Measurements from ENCODE around the gene COG3.

COG3 gene

DNA sequence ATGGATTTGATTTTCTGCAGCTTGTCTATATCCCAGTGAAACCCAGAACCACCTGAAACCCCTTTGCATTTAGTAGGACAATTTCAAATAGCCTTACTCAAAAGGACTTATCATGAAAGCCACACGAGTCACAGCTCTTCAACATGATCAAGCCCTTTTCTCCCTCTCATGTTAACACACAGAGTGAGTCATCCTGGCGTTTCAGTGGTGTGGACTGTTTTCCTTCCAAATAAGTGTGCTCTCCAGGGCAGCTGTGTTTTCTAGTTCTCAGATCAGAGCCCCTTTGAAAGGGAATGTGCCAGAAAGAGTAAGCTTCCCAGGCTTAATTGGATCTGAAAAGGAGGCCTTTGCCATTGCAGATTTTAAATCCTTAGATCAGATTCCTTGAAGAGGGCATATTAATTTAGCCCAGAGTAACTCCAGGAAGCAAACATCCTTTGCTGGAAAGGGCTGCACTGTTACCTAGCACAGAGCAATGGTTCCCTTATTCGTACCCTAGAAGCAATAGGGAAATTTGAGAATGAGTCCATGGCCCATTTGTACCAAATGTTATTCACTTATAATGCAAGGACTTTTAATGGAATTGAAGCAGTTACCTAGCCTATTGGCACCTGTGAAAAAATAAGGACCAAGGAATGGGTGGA is 99.5 kb downstream of the COG3 start:
- Histone ChIP-seq H3K9ac (ENCODE audit: low read length) (no peak overlapping the region), H3K4me1 (ENCODE audit: insufficient read depth, low read length, severe bottlenecking) (no peaks in the 10 kb centered on the region), H3K27ac (ENCODE audit: low read depth, low read length, poor library complexity, severe bottlenecking) (no peak overlapping the region), H4K20me1 (ENCODE audit: insufficient read depth, low read length) (no peaks in the 10 kb centered on the region), H3K9me3 (ENCODE audit: low read length) (no peaks in the 10 kb centered on the region), H3K27me3 (ENCODE audit: insufficient read depth, low read length) (0 out of 2 replicates have a peak, but pooled peaks cover 3% of the 10 kb centered on the region), H2AFZ (ENCODE audit: low read length) (no peak overlapping the region), H3K4me2 (ENCODE audit: low read length) (no peak overlapping the region), H3K4me3 (ENCODE audit: low read depth, low read length, poor library complexity, severe bottlenecking) (no peak overlapping the region), H3K9me2 (ENCODE audit: low read depth, low read length) (no peaks in the 10 kb centered on the region), H3F3A (ENCODE audit: insufficient read depth, low read length) (no peaks in the 10 kb centered on the region), H3K79me2 (ENCODE audit: insufficient read depth, low read length) (no peaks in the 10 kb centered on the region), H3K36me3 (ENCODE audit: insufficient read depth, low read length) (no peaks in the 10 kb centered on the region)
- TF ChIP-seq CTCF (IDR thresholded peaks at IDR 0.05; ENCODE audit: low read length), result no peak
- TF ChIP-seq EZH2 (IDR thresholded peaks at IDR 0.05; ENCODE audit: borderline replicate concordance, low read length), result no peak

DNA sequence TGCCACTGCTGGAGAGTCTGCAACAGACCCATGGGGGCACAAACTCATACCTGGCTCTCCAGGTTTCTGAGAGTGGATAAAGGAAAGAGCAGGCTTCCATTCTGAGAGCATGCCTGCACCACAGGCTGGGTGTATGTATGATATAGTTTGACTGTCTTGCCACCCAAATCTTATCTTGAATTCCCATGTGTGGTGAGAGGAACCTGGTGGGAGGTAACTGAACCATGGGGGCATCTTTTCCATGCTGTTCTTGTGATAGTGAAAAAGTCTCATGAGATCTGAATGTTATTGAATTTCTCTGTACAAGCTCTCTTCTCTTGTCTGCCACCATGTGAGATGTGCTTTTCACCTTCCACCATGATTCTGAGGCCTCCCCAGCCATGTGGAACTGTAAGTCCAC is 100.6 kb downstream of the COG3 start:
- 0 out of 2 replicates have a peak, but pooled peaks cover 3% of the 10 kb centered on the region for H3K27me3 ChIP-seq (ENCODE audit: insufficient read depth, low read length)
- H3K79me2 ChIP-seq (ENCODE audit: insufficient read depth, low read length), result no peaks in the 10 kb centered on the region
- no peaks in the 10 kb centered on the region for H3K9me2 ChIP-seq (ENCODE audit: low read depth, low read length)
- no peak overlapping the region for H3K9ac ChIP-seq (ENCODE audit: low read length)
- no peak overlapping the region for H3K27ac ChIP-seq (ENCODE audit: low read depth, low read length, poor library complexity, severe bottlenecking)
- no peak overlapping the region for H2AFZ ChIP-seq (ENCODE audit: low read length)
- no peaks in the 10 kb centered on the region for H3K36me3 ChIP-seq (ENCODE audit: insufficient read depth, low read length)
- H3K9me3 ChIP-seq (ENCODE audit: low read length), result no peaks in the 10 kb centered on the region
- no peaks in the 10 kb centered on the region for H3F3A ChIP-seq (ENCODE audit: insufficient read depth, low read length)
- no peaks in the 10 kb centered on the region for H4K20me1 ChIP-seq (ENCODE audit: insufficient read depth, low read length)
- no peak overlapping the region for H3K4me2 ChIP-seq (ENCODE audit: low read length)
- no peak overlapping the region for H3K4me3 ChIP-seq (ENCODE audit: low read depth, low read length, poor library complexity, severe bottlenecking)
- no peaks in the 10 kb centered on the region for H3K4me1 ChIP-seq (ENCODE audit: insufficient read depth, low read length, severe bottlenecking)
- TF ChIP-seq EZH2 (IDR thresholded peaks at IDR 0.05; ENCODE audit: borderline replicate concordance, low read length) (no peak), CTCF (IDR thresholded peaks at IDR 0.05; ENCODE audit: low read length) (no peak)

DNA sequence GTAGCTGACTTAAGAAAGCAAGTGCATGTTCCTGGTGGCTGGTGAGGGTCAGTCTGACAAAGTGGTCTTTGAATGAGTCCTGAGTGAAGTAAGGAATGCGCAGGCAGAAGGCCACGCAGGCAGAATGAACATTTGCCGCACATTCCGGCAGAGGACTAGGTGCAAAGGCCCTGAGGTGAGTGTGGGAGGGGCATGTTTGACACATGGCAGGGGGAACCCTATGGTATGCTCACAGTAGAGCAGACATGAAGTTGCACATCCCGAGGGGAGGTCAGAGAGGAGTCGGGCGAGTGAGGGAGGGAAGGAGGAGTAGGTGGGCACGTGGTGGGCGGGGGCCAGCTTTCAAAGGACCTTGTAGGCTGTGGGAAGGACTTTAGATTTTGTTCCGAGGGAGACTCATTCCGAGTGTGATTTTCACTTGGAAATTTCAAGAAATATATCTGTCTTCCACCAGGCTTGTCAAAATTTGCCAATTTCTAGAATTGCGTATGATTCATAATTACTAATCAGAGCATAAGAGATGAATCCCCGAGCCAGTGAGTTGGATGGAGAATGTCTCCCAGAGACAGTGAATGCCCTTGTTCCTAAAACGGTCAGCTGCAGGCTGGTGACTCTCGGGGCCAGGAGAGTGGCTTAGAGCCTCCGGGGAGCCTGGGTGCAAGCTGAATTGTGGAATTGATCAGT is 110.5 kb downstream of the COG3 start:
- Histone ChIP-seq H3K9me3 (ENCODE audit: low read length) (no peaks in the 10 kb centered on the region), H3F3A (ENCODE audit: insufficient read depth, low read length) (no peaks in the 10 kb centered on the region), H3K27ac (ENCODE audit: low read depth, low read length, poor library complexity, severe bottlenecking) (no peak overlapping the region), H3K79me2 (ENCODE audit: insufficient read depth, low read length) (no peaks in the 10 kb centered on the region), H3K9ac (ENCODE audit: low read length) (no peak overlapping the region), H3K9me2 (ENCODE audit: low read depth, low read length) (no peaks in the 10 kb centered on the region), H3K4me3 (ENCODE audit: low read depth, low read length, poor library complexity, severe bottlenecking) (no peak overlapping the region), H4K20me1 (ENCODE audit: insufficient read depth, low read length) (no peaks in the 10 kb centered on the region), H3K4me2 (ENCODE audit: low read length) (no peak overlapping the region), H3K36me3 (ENCODE audit: insufficient read depth, low read length) (no peaks in the 10 kb centered on the region), H2AFZ (ENCODE audit: low read length) (no peak overlapping the region), H3K27me3 (ENCODE audit: insufficient read depth, low read length) (no peaks in the 10 kb centered on the region), H3K4me1 (ENCODE audit: insufficient read depth, low read length, severe bottlenecking) (no peaks in the 10 kb centered on the region)
- no peak for TF ChIP-seq CTCF (IDR thresholded peaks at IDR 0.05; ENCODE audit: low read length)
- no peak for TF ChIP-seq EZH2 (IDR thresholded peaks at IDR 0.05; ENCODE audit: borderline replicate concordance, low read length)

Measured in OCI-LY1 (cell line).